HG02763 (cell line): ENCODE data around the gene MTHFR.

Experiments used
- ATAC-seq: cut with Tn5 transposase; IDR thresholded peaks from one replicate; pipeline ENCODE4 v1.9.1; 2021; ENCODE audit warnings: mild to moderate bottlenecking, moderate library complexity; ENCODE audit not compliant: unreplicated experiment

MTHFR gene

GRCh38 chr1:11799099-11799498, 6.7 kb downstream of the MTHFR start:
- no peak for ATAC-seq

GRCh38 chr1:11797525-11798216, 8.1 kb downstream of the MTHFR start:
- ATAC-seq, result no peak

- no peak for ATAC-seq
Measured at GRCh38 chr1:11796036-11796828, 9.5 kb downstream of the MTHFR start.

- ATAC-seq, result no peak
Measured at GRCh38 chr1:11795238-11795890, 10.4 kb downstream of the MTHFR start.

- ATAC-seq, result no peak
Measured at GRCh38 chr1:11794446-11795237, 11.1 kb downstream of the MTHFR start.

GRCh38 chr1:11793819-11794218, 11.9 kb downstream of the MTHFR start:
- ATAC-seq, result no peak

GRCh38 chr1:11792106-11792505, 13.7 kb downstream of the MTHFR start:
- ATAC-seq, result no peak

- no peak for ATAC-seq
Measured at GRCh38 chr1:11790880-11791715, 14.7 kb downstream of the MTHFR start.

GRCh38 chr1:11790101-11790879, 15.5 kb downstream of the MTHFR start:
- no peak for ATAC-seq

GRCh38 chr1:11789126-11790067, 16.4 kb downstream of the MTHFR start:
- ATAC-seq, result no peak

GRCh38 chr1:11788549-11789053, 17.2 kb downstream of the MTHFR start:
- no peak for ATAC-seq

- ATAC-seq, result no peak
Measured at GRCh38 chr1:11787804-11788436, 17.8 kb downstream of the MTHFR start.

GRCh38 chr1:11787251-11787803, 18.4 kb downstream of the MTHFR start:
- ATAC-seq, result no peak

GRCh38 chr1:11786168-11786567, 19.6 kb downstream of the MTHFR start:
- no peak for ATAC-seq

GRCh38 chr1:11784993-11785769, 20.6 kb downstream of the MTHFR start:
- no peak for ATAC-seq

- ATAC-seq, result no peak
Measured at GRCh38 chr1:11784256-11784992, 21.3 kb downstream of the MTHFR start.
